ENCODE results near the gene SFTA2. TPM values are rescaled to one million over a fixed set of nuclear protein-coding genes. Genes with fewer than 3 reads are reported as not detected.

The SFTA2 gene
- total RNA-seq, 1 experiment from 2014 or later, result not detected

DNA sequence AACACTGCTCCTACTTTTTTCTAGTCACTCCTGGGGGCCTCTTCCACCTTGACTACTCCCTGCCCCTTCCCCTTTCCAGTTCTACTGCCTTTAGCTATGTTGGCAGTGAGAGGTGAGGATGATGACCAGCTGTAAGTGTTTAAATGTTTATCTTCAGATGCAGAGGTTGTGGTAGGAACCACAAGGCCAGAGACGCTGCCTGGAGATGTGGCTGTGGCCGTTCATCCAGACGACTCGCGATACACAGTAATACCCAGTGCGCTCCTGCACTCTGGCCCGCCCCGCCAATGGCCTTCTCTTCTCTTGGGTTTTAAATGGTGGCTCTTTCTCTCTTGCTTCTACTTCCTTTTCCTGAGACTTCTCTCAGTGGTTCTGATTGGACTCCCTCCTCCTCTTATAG is 13.3 kb downstream of the SFTA2 start:
- no CpG with 5 or more reads among the region's 8 CpGs for WGBS (ENCODE audit: extremely low coverage, insufficient read length, low lambda C conversion rate)

More for the DNA sequence above, 13.3 kb downstream of the SFTA2 start:
- Histone ChIP-seq H2AK5ac (ENCODE audit: insufficient read length, low read length) (no peak overlapping the region), H3K18ac (ENCODE audit: insufficient read length, low read depth, low read length) (no peak overlapping the region), H3K4me2 (ENCODE audit: insufficient read depth, insufficient read length, low read length) (no peak overlapping the region), H3K23me2 (ENCODE audit: insufficient read length, low read depth, low read length, poor library complexity, severe bottlenecking) (peaks cover 8% of the 10 kb centered on the region), H4K5ac (ENCODE audit: insufficient read length, low read depth, low read length) (no peak overlapping the region), H3K9ac (ENCODE audit: extremely low read depth, insufficient read length, low read length) (no peak overlapping the region), H3K9me3 (ENCODE audit: control insufficient read depth, low read depth, low read length) (no peaks in the 10 kb centered on the region), H4K8ac (replicated peaks; ENCODE audit: insufficient read length, low read depth, low read length) (no peak overlapping the region), H2BK5ac (ENCODE audit: insufficient read length, low read length) (no peak overlapping the region), H4K20me1 (ENCODE audit: control insufficient read depth, insufficient read depth, insufficient read length) (no peaks in the 10 kb centered on the region), H3K79me2 (ENCODE audit: insufficient read depth, low read length) (no peaks in the 10 kb centered on the region), H4K91ac (ENCODE audit: insufficient read length, low read depth, low read length) (no peak overlapping the region), H2BK120ac (ENCODE audit: low read depth, low read length, poor library complexity, severe bottlenecking) (no peak overlapping the region), H3K23ac (ENCODE audit: insufficient read length, low read depth, low read length) (no peak overlapping the region), H3K14ac (ENCODE audit: insufficient read depth, low read length) (no peak overlapping the region), H3K27me3 (ENCODE audit: insufficient read depth, low read length) (no peaks in the 10 kb centered on the region), H2BK15ac (ENCODE audit: low read depth, low read length) (no peak overlapping the region), H3T11ph (ENCODE audit: low read length) (no peak overlapping the region), H3K4me1 (ENCODE audit: insufficient read depth, low read length) (no peaks in the 10 kb centered on the region), H2BK12ac (ENCODE audit: insufficient read length, low read depth, low read length) (no peak overlapping the region), H3K79me1 (ENCODE audit: insufficient read depth, low read depth, low read length, poor library complexity, severe bottlenecking) (no peaks in the 10 kb centered on the region), H3K4ac (ENCODE audit: low read depth, low read length) (no peak overlapping the region), H2BK20ac (ENCODE audit: low read depth, low read length, poor library complexity, severe bottlenecking) (no peak overlapping the region), H3K27ac (ENCODE audit: insufficient read length, low read depth, low read length) (no peak overlapping the region), H2AFZ (ENCODE audit: low read length) (no peak overlapping the region), H3K56ac (ENCODE audit: insufficient read length, low read depth, low read length) (no peak overlapping the region)
- DNase-seq, result no peak
- Mint-ChIP-seq H3K27ac (no peak overlapping the region; a peak in 1 of 7 replicates), H3K9me3 (no peaks in the 10 kb centered on the region), H3K4me3 (no peak overlapping the region; a peak in 1 of 5 replicates), H3K4me1 (peaks cover 25 to 27% of the 10 kb centered on the region in 2 experiments), H3K36me3 (ENCODE audit: insufficient read depth in 1 of 3, low read depth in 3 of 3) (peaks cover 29 to 78% (median 75%) of the 10 kb centered on the region in 3 experiments; a peak in 6 of 7 replicates), H3K27me3 (ENCODE audit: low read depth) (no peaks in the 10 kb centered on the region; the same call in 1 of the 2 replicates)
- TF ChIP-seq, protein P1, sequence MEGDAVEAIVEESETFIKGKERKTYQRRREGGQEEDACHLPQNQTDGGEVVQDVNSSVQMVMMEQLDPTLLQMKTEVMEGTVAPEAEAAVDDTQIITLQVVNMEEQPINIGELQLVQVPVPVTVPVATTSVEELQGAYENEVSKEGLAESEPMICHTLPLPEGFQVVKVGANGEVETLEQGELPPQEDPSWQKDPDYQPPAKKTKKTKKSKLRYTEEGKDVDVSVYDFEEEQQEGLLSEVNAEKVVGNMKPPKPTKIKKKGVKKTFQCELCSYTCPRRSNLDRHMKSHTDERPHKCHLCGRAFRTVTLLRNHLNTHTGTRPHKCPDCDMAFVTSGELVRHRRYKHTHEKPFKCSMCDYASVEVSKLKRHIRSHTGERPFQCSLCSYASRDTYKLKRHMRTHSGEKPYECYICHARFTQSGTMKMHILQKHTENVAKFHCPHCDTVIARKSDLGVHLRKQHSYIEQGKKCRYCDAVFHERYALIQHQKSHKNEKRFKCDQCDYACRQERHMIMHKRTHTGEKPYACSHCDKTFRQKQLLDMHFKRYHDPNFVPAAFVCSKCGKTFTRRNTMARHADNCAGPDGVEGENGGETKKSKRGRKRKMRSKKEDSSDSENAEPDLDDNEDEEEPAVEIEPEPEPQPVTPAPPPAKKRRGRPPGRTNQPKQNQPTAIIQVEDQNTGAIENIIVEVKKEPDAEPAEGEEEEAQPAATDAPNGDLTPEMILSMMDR (conservative IDR thresholded peaks at IDR 0.05), result no peak

Measured in H9 (cell line).